Skin epidermis (tissue), 12 donors: ENCODE data around the gene SLCO4C1.
"Not testable (repeated sequence)": the region's sequence is repeated elsewhere in the genome, so short reads cannot be mapped to it uniquely, and the experiment has no call there.

Experiments
- H3K27ac ChIP-seq, 21 experiments: fragments of 200-600 bp; sonication (generic) in 11 of 21; one replicate each; pipeline ENCODE4 v1.5.0; 2020; ENCODE audit warnings: mild to moderate bottlenecking in 3 of 21, inconsistent platforms in 2 of 21, moderate library complexity in 2 of 21
- H3K4me3 ChIP-seq, 7 experiments: fragments of 200-600 bp; sonication (generic) in 2 of 7; one replicate each; pipeline ENCODE4 v1.5.0; 2020; ENCODE audit warnings: inconsistent platforms in 2 of 7, mild to moderate bottlenecking in 2 of 7, moderate library complexity in 1 of 7

SLCO4C1 gene

GRCh38 chr5:102296178-102296817 lies at the start of gene SLCO4C1:
SLCO4C1 (minus strand) TSS chr5:102296284; CDS start chr5:102296262, 22 bp downstream.
- peak within 1 kb of the TSS; percentile 23 to 52 (median 29) for H3K4me3 ChIP-seq

DNA sequence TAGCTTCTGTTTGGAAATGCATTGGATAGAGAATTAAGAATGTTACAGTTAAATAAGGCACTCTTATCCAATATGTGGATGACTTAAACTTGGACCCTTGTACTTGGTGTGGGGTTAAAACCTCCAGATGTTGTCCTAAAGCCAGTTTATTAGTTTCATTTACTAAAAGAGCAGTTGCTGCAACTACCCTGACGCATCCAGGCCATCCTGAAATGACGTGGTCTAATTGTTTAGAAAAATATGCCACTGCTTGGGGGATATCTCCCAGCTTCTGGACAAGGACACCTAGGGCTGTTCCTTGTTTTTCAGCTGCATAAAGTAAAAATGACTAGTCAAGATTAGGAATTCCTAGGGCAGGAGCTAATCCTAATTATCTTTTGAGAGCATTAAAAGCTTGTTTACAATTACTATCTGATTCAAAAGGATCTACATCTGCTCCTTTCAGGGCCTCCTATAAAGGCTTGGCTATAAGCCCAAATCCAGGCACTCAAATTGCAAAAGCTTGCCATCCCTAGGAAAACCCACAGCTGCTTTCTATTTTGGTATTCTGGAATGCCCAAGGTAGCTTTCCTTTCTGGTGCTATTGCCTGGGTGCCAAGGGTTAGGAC lies 45.7 kb upstream of the SLCO4C1 start:
- H3K27ac ChIP-seq: no peak overlapping the region
- H3K4me3 ChIP-seq: no peak overlapping the region

More at GRCh38 chr5:102296178-102296817, at the start of gene SLCO4C1:
- peak within 1 kb of the TSS in 7 of 21 experiments; percentile 2 to 68 (median 34) for H3K27ac ChIP-seq

GRCh38 chr5:102324714-102325113 lies 28.6 kb upstream of the SLCO4C1 start:
- Histone ChIP-seq H3K27ac (no peak overlapping the region), H3K4me3 (no peak overlapping the region)

- not testable (repeated sequence) for H3K4me3 ChIP-seq, H3K27ac ChIP-seq
These were observed 22.7 kb upstream of the SLCO4C1 start for GRCh38 chr5:102318801-102319200.

DNA sequence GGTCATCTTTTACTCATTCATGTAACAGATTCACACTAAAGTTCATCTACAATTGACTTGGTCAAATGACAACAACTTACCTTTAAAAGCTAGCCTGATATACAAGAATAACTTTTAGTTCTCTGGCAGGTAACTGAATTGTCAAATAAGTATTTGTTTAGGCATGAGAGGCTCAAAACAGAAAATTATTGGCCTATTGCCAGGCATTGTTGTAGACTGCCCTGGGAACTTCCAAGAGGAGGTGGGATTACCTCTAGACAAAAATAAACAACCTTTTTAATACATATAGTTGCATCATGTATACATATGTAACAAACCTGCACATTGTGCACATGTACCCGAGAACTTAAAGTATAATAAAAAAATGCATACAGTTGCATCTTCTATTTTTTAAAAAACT lies 18.2 kb upstream of the SLCO4C1 start:
- H3K4me3 ChIP-seq: no peak overlapping the region
- H3K27ac ChIP-seq: no peak overlapping the region

DNA sequence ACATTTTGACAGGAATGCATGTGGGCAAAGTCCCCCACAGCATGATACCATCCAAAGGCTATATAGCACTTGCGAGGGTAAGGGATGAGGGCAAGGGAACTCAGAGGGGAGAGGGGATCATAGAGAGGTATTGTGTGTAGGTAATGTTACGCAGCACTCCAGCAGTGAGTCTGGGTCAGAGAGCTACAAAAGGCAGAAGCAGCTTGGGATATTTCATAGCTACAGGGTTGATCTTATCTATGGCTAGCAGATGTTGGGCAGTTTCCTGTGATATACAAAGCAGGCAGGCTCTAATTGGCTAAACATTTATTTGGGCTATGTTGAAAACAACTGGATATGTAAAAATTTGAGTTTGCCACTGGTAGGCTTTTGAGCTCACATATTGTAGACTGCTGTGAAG lies 17.8 kb upstream of the SLCO4C1 start:
- H3K4me3 ChIP-seq: no peak overlapping the region
- H3K27ac ChIP-seq: no peak overlapping the region

- H3K27ac ChIP-seq: no peak overlapping the region
- no peak overlapping the region for H3K4me3 ChIP-seq
These were observed 16.7 kb upstream of the SLCO4C1 start for GRCh38 chr5:102312586-102313370.

- Histone ChIP-seq H3K4me3 (no peak overlapping the region), H3K27ac (no peak overlapping the region)
These were observed 13.5 kb upstream of the SLCO4C1 start for GRCh38 chr5:102309586-102309985.

DNA sequence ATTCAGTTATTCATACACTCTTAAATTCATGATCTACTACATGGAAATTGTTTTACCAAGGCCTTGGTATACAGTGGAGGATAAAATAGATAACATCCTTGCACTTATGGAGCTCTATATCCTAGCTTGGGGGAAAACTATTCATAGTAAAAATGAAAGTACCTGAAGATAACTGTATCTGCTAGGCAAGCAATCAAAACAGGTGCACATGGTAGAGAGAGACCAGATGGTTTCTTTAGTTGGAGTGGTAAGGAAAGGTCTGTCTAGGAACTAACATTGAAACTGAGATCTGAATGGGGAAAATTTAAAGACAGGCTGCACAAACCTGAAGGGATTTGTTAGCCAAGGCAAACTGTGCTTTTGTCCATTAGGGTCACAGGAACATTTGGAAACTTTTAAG lies 11.1 kb upstream of the SLCO4C1 start:
- H3K27ac ChIP-seq: no peak overlapping the region

GRCh38 chr5:102306121-102306520 lies 10.0 kb upstream of the SLCO4C1 start:
- Histone ChIP-seq H3K27ac (no peak overlapping the region), H3K4me3 (no peak overlapping the region)

More for the DNA sequence above, 11.1 kb upstream of the SLCO4C1 start:
- H3K4me3 ChIP-seq: no peak overlapping the region

DNA sequence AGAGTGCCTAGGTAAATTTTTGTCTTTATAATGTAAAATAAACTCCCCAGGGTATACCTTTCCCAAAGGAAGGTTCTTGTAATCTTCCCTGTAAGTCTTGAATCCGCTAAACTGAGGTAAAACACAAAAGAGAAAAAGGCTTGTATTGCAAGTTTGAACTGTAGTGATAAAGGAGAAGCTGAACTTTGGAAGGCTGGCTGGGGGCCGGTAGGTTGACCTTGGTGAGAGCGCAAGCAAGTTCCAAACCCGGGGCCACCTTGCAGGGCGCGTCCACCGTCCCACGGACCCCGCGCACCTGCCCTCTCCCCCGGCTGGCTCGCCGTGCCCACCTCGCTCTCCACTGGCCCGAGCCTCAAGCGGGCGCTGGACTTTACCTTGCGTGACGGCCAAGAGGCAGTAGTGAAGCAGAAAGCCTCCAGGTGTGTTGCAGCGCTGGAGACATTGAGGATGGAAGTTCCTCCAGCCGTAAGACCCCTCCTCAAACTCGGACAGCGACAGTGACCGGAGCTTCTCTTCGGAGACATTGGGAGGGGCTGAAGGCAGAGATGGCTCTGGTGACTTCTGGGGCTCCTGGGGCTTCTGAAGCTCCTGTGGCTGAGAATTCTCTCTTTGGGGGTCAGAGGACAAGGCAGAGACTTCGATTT lies 428 bp downstream of the SLCO4C1 start:
- Histone ChIP-seq H3K4me3 (peak overlapping the region; percentile 23 to 52 (median 29)), H3K27ac (peak overlapping the region in 7 of 21 experiments; percentile 2 to 68 (median 33))

DNA sequence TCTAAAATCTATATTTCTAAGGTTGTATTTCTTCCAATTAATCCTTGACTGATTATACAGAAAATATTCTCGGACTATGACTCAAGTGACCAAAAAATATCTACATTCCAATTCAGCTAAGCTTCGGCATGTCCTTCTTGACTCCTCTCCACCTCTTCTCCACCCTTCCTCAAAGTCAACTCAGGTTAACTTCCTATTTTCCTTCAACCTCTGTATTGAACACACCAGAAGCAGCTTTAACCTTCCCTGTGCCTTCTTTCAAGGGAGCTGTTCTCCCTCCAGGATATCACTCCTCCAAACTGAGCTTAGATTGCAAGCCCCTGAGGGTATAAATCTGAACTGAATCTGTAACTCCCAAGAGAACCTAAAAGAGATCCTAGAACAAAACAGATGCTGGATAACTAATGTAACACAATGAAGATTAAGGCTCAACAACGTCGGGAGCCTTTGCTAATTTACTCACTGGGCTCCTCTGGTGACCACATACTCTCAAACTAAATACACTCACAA lies 1.1 kb downstream of the SLCO4C1 start:
- Histone ChIP-seq H3K4me3 (peak overlapping the region in 2 of 7 experiments; percentile 38 to 52), H3K27ac (no peak overlapping the region)

DNA sequence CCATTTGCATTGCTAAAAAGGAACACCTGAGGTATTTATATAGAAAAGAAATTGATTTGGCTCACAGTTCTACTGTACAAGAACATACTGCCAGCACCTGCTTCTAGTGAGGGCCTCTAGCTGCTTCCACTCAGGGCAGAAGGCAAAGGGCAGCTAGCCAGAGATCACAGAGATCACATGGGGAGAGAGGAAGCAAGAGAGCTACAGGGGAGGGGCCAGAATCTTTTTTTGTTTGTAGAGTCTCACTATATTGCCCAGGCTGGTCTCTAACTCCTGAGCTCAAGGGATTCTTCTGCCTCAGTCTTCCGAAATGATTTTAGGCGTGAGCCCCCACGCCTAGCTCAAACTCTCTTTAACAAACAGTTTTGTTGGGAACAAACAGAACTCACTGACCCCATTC lies 6.1 kb downstream of the SLCO4C1 start:
- Histone ChIP-seq H3K4me3 (no peak overlapping the region), H3K27ac (no peak overlapping the region)

DNA sequence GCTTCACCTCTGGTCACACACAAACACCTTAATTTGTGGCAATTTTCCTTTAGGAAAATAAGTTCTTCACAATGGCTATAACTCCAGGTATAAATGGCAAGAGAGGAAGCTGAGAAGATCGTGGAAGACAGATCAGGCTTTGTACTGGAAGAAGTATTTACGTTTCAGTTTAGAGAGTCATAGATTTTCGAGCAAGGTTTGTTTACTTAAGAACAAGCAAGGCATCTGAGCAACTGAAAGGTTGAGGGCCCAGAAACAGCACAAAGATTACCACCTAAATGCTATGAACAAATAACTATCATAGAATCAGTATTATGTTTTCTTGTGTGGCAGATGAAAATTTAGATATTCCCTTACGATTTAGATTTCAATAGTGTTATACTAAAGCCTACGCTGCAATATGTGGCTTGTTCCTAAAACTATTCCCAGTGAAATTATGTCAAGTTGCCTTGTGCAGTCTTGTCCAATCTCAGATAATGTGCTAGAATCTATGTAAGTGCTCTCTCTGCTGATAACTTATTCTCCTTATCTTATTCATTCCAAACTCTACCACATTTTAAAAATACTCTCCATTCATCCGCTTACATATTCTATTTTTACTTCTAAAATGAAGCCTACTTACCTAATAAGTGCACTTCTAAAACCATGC lies 6.7 kb downstream of the SLCO4C1 start:
- H3K27ac ChIP-seq: no peak overlapping the region
- no peak overlapping the region for H3K4me3 ChIP-seq

- no peak overlapping the region for H3K4me3 ChIP-seq
- H3K27ac ChIP-seq: no peak overlapping the region
These were observed 7.5 kb downstream of the SLCO4C1 start for GRCh38 chr5:102288630-102289029.

DNA sequence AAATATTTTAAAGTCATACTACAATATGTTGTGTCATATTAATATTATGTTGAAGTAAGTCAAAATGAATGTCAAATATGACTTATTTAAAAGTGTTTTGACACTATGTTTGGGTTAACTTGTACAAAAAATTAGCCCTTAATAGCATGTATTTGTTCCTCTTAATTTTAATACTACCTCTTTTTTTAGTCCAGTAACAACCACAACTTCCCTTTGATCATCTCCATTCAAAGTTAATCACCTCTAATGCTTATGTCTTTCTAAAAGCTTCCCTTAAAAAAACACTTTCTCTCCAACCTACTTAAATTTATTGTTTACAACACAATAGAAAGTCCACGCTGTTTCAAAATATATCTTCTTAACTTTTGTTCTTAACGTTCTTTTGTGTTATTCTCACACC lies 9.6 kb downstream of the SLCO4C1 start:
- Histone ChIP-seq H3K27ac (no peak overlapping the region), H3K4me3 (no peak overlapping the region)

- Histone ChIP-seq H3K27ac (no peak overlapping the region), H3K4me3 (no peak overlapping the region)
These were observed 12.8 kb downstream of the SLCO4C1 start for GRCh38 chr5:102283102-102283797.

DNA sequence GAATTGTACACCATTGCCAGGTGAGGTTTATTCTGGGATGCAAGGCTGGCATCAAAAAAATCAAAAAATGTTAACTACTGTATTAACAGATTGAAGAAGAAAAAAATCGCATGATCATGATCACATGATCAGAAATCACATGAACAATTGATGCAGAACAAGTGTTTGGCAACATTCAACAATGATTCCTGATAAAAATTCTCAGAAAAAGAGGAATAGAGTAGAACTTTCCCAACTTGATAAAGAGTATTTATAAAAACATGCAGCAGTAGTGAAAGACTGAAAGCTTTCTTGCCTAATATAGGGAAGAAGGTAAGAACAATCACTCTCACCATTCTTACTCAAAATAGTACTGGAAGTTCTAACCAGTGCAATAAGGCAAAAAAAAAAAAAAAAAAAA lies 16.4 kb downstream of the SLCO4C1 start:
- Histone ChIP-seq H3K4me3 (no peak overlapping the region), H3K27ac (no peak overlapping the region)

DNA sequence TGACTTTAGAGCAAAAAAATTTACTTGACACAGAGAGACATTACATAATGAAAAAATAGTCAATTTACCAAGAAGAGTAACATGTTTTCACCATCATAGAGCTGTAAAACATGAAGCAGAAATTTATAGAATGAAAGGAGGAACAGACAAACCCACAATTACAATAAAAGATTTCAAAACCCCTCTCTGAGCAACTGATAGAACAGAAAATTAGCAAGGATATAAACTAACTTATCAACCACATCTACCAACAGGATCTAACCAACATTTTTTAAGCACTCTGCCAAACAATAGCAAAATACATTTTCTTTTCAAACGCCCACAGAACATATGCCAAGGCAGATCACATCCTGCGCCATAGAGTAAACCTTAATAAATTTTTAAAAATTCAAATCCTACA lies 17.9 kb downstream of the SLCO4C1 start:
- no peak overlapping the region for H3K4me3 ChIP-seq
- H3K27ac ChIP-seq: no peak overlapping the region
